Thymus (tissue), 14 donors: ENCODE results near the gene GP2. TPM values are rescaled to one million over a fixed set of nuclear protein-coding genes. Genes with fewer than 3 reads are reported as not detected.

ENCODE experiments used
- DNase-seq, 9 donors: peaks; one replicate each; pipeline ENCODE4 v3.0.0-alpha.2; 2013; ENCODE audit warnings: low spot score in 9 of 9, low read depth in 6 of 9, missing footprints in 1 of 9
- H3K27ac ChIP-seq, 2 donors: one replicate each; pipeline ENCODE4 v1.5.1; 2013; ENCODE audit warnings: control low read depth in 1 of 2, low read depth in 1 of 2, low read length in 1 of 2, mild to moderate bottlenecking in 1 of 2, moderate library complexity in 1 of 2
- H3K27me3 ChIP-seq, 2 donors: one replicate each; pipeline ENCODE4 v1.5.1; 2013; ENCODE audit warnings: low read length in 1 of 2; ENCODE audit not compliant: control insufficient read depth in 2 of 2, insufficient read depth in 1 of 2
- H3K36me3 ChIP-seq, 2 donors: one replicate each; pipeline ENCODE4 v1.5.1; 2013; ENCODE audit warnings: low read length in 1 of 2, mild to moderate bottlenecking in 1 of 2, moderate library complexity in 1 of 2; ENCODE audit not compliant: control insufficient read depth in 2 of 2, insufficient read depth in 2 of 2
- H3K4me1 ChIP-seq, 2 donors: one replicate each; pipeline ENCODE4 v1.5.1; 2013; ENCODE audit warnings: low read length in 2 of 2; ENCODE audit not compliant: control insufficient read depth in 2 of 2, insufficient read depth in 2 of 2
- H3K4me3 ChIP-seq, 2 donors: one replicate each; pipeline ENCODE4 v1.5.1; 2013; ENCODE audit warnings: low read length in 2 of 2, control low read depth in 1 of 2, mild to moderate bottlenecking in 1 of 2
- H3K9me3 ChIP-seq, 2 donors: one replicate each; pipeline ENCODE4 v1.5.1; 2013; ENCODE audit warnings: low read length in 1 of 2, mild to moderate bottlenecking in 1 of 2; ENCODE audit not compliant: control insufficient read depth in 2 of 2, insufficient read depth in 1 of 2
- WGBS: extraction: QIAGEN DNeasy Blood & Tissue Kit; methylation state at CpG from one replicate; pipeline ENCODE4 v1.1.7; 2013; 5-methylcytosine and 5-hydroxymethylcytosine counted together
- long read RNA-seq, 10 donors: transcript quantifications; one replicate each; lab custom pipeline, GENCODE V29; 2026
- polyA plus RNA-seq: library from polyadenylated mRNA; stranded (reverse); fragments of 200-250 nt; gene quantifications from one replicate; pipeline ENCODE4 v1.2.3, GENCODE V29; 2013
- total RNA-seq: library from RNA; stranded (reverse); fragments of 120-200 nt; gene quantifications from one replicate; pipeline ENCODE4 v1.2.4, GENCODE V29; 2013
- donor health status: healthy.

GP2 gene
- 0.09 TPM for total RNA-seq
- polyA plus RNA-seq, result 0.94 TPM
- long read RNA-seq, donor 1, result 0 reads
- long read RNA-seq, donor 2, result 0 reads
- long read RNA-seq, donor 3, result 0 reads
- long read RNA-seq, donor 4, result 0 reads
- long read RNA-seq, donor 5, result 0 reads
- long read RNA-seq, donor 6, result 0 reads
- long read RNA-seq, donor 7, result 0 reads
- long read RNA-seq, donor 8, result 0 reads
- long read RNA-seq, donor 9, result 0 reads
- long read RNA-seq, donor 10, result 0 reads

DNA sequence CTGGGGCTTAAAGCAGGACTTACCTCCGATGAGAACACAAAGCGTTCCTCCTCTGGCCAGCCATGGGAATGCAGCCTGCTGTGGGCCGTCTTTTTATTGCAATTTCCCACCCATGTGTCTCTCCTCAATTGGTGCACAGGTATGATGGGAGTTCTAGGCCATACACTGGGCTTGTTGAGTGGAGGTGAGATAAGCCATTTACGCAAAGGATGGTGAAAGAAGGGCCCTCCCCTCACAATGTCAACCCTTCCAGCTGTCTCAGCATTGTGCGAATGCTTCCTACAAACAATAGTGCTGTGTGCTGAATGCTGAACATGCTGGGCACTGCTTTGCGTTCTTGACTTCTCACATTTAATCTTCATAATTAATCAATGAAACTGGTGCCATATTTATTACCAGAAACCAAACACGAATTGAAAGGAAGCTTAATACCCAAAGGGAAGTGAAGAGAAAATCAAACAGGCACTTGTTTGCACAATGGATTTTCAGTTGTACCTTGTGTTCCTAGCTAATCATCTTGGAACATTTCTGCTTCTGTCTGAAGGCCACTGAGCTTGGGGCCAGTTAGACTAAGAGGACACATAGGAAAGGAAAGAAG is at the start of gene GP2:
TSS of gene GP2 (minus strand) at position 70 of the 598 bp plus-strand sequence. CDS start 1,082 bp downstream, outside the sequence.
- 87% methylated on average over 7 of the region's 7 CpGs for WGBS
- Histone ChIP-seq H3K36me3 (no peaks in the 10 kb centered on the region), H3K4me3 (no peak within 1 kb of the TSS), H3K27me3 (no peaks in the 10 kb centered on the region), H3K4me1 (no peaks in the 10 kb centered on the region), H3K27ac (no peak within 1 kb of the TSS), H3K9me3 (no peaks in the 10 kb centered on the region)
- DNase-seq, result no peak

DNA sequence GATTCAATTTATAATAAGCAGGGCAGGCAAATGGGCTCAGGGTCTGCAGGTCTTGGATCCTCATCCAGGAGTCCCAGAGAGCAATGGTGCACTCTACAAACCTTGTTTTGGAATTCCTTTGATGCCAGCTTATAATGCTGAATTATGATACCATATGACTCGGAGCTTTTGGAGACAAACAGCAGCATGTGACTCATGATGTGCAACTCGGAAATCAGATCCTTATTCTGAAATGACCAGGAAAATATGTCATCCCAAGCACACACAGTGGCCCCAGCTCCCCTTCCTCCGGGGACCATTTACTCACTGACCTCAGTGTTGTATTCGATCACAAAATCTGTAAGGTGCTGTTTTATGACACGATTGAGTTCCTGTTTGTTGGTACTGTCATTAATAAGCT is 45.4 kb upstream of the GP2 start:
- WGBS, result 90% methylated on average over 5 of the region's 5 CpGs
- no peaks in the 10 kb centered on the region for H3K9me3 ChIP-seq

DNA sequence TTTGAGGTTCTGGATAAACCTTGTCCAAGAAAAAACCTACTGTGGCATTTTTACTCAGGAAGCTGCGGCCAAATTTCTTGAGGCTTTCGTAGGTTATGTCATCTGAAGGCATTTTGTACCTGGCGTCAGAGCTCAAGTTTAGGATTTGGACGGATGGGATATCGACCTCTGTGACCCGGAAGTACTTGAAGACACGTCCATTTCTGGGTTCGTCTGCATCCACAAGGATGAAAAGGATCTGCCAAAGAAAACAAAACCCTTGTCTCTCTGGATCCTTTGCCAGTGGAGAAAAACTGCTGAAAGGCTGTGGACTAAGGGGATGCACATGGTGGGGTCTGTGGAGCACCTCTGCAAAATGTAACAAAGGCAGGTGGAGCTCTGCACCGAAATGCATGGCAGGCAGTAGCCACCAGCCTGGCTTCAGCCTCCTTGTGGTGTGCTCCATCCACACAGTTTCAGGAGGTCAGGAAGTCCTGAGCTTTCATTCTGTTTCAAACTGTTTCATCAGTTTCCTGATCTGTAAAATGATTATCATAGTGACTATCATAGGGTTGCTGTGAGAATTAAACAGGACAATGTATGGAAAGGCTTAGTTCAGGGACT is 42.2 kb upstream of the GP2 start:
- 88% methylated on average over 9 of the region's 9 CpGs for WGBS
- DNase-seq, result no peak
- no peak overlapping the region for H3K4me3 ChIP-seq
- no peaks in the 10 kb centered on the region for H3K9me3 ChIP-seq
- no peaks in the 10 kb centered on the region for H3K27me3 ChIP-seq
- no peaks in the 10 kb centered on the region for H3K4me1 ChIP-seq
- no peak overlapping the region for H3K27ac ChIP-seq
- H3K36me3 ChIP-seq, result no peaks in the 10 kb centered on the region

More for the DNA sequence above, 45.4 kb upstream of the GP2 start:
- no peaks in the 10 kb centered on the region for H3K36me3 ChIP-seq
- no peaks in the 10 kb centered on the region for H3K4me1 ChIP-seq
- no peak for DNase-seq
- no peak overlapping the region for H3K4me3 ChIP-seq
- no peak overlapping the region for H3K27ac ChIP-seq
- no peaks in the 10 kb centered on the region for H3K27me3 ChIP-seq

DNA sequence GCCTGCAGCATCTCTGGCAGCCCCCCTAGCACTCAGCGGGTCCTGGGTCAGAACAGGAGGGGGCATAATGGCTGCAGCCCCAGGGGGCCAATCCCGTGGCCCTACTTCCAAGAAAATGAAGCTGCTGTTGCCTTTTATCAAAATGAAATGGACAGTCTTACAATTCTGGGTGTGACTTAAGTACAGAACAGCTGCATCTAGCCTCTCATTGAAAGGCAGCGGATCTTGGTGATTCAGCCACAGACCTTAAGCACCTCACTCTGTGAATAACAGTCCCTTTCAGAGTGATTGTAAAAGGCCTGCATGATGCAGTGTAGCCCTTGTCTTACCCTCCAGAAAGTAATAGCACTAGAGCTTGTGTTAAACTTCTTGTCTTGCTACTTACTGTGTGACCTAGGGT is 36.7 kb upstream of the GP2 start:
- H3K27ac ChIP-seq, result no peak overlapping the region
- DNase-seq, result no peak
- no peaks in the 10 kb centered on the region for H3K27me3 ChIP-seq
- H3K9me3 ChIP-seq, result no peaks in the 10 kb centered on the region
- no peaks in the 10 kb centered on the region for H3K36me3 ChIP-seq
- WGBS, result 83% methylated on average over 3 of the region's 3 CpGs
- no peak overlapping the region for H3K4me3 ChIP-seq
- no peaks in the 10 kb centered on the region for H3K4me1 ChIP-seq

DNA sequence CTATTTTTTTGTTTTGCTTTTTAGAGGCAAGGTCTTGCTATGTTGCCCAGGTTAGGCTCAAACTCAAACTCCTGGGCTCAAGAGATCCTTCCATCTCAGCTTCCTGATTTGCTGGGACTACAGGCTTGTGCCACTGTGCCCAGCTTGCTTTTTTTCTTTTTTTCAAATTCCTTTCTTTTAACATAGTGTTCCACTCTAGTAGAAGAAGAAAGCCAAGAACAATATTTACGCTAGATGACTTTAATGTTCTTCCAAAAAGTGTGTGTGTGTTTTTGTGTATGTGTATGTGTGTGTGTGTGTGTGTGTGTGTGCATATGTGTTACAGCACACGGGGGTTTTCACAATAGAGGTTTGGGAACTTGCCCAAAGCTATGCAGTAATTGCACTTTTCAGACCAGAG is 35.9 kb upstream of the GP2 start:
- Histone ChIP-seq H3K4me1 (no peaks in the 10 kb centered on the region), H3K4me3 (no peak overlapping the region), H3K27me3 (no peaks in the 10 kb centered on the region), H3K9me3 (no peaks in the 10 kb centered on the region), H3K27ac (no peak overlapping the region), H3K36me3 (no peaks in the 10 kb centered on the region)
- no peak for DNase-seq
- WGBS, result 83% methylated on average over 2 of the region's 2 CpGs

DNA sequence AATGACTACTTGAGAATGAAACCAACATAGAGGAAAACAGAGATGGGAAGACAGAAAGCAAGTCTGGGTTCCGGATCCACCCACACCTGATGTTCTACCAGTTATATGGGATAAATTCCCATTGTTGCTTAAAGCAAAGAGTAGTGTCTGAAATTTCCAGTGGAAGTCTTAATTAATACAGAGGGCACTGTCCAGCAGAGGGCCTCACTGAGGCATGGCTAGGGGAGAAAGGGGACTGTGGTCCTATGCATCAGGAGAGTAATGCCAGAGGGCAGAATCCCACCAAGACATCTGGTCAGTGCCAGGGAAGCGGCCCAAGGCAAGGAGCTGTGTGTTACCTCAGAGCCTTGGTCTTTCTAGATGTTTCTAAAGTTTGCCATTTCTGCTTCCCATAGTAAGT is 32.7 kb upstream of the GP2 start:
- H3K4me3 ChIP-seq, result no peak overlapping the region
- no peaks in the 10 kb centered on the region for H3K27me3 ChIP-seq
- WGBS, result 60% methylated on average over 2 of the region's 2 CpGs
- no peak overlapping the region for H3K27ac ChIP-seq
- no peak for DNase-seq
- H3K9me3 ChIP-seq, result no peaks in the 10 kb centered on the region
- H3K36me3 ChIP-seq, result no peaks in the 10 kb centered on the region
- H3K4me1 ChIP-seq, result no peaks in the 10 kb centered on the region

DNA sequence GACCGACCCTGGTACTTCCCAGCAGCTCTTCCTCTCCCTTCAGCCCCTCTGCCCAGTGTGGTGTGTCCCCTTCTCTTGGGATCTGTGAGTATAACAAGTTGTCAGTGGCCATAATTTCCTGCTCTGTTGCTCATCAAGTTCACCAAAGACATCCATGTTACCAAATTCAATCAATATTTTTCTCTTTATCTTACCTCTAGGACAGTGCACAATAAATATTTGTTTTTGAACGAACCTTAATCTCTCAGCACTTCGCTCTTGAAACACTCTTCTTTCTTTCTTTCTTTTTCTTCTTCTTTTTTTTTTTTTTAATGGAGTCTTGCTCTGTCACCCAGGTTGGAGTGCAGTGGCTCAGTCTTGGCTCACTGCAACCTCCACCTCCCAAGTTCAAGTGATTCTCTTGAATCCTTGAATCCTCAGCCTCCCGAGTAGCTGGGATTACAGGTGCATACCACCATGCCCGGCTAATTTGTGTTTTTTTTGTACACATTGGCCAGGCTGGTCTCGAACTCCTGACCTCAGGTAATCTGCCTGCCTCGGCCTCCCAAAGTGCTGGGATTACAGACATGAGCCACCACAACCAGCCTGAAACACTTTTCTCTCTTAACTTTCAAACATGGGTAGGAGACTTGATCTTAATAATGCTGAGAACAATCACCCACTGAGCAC is 27.9 kb upstream of the GP2 start:
- Histone ChIP-seq H3K4me1 (no peaks in the 10 kb centered on the region), H3K27ac (no peak overlapping the region), H3K27me3 (no peaks in the 10 kb centered on the region), H3K9me3 (no peaks in the 10 kb centered on the region), H3K36me3 (no peaks in the 10 kb centered on the region), H3K4me3 (no peak overlapping the region)
- WGBS, result 79% methylated on average over 7 of the region's 7 CpGs
- DNase-seq, result no peak

DNA sequence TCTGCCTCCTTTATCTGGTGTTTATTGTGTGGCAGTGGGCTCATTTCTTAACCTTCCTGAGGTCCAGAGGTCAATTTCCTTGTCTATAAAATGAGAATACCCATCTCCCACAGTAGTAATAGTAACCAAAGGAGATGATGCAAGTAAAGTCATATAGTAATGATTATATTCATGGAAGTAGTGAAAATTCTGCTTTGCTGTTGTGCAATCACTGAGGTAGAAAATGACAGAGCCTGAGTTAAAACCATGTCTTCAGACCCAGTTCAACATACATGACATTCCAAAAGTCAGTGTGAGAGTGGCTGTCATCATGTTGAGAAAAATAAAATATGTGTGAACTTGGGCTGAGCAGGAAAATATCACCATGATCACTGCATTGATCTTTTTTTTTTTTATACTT is 26.1 kb upstream of the GP2 start:
- H3K9me3 ChIP-seq, result no peaks in the 10 kb centered on the region
- H3K36me3 ChIP-seq, result no peaks in the 10 kb centered on the region
- no peak for DNase-seq
- no peak overlapping the region for H3K4me3 ChIP-seq
- H3K27me3 ChIP-seq, result peaks cover 0 to 2% of the 10 kb centered on the region in 2 donors
- no peaks in the 10 kb centered on the region for H3K4me1 ChIP-seq
- no peak overlapping the region for H3K27ac ChIP-seq

DNA sequence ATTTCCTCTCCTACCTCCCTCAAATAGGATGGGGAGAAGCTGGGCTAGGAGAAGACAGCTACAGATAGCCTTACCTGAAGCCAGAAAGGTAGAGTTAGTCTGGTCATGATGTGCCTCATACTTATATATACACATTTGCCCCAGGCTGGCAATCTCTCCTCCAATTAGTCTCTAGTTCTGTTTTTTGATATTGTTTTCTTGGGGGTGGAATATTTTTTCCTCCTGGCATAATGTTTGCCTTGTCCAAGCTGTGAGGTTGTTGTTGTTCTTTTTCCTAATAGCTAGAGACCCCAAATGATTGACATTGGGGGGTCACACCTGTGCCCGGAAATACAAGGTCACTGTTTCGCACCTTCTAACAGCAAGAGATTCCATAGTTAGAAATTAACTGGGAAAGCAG is 25.3 kb upstream of the GP2 start, which contains the start of gene UMOD:
TSS of gene UMOD (minus strand) at position 101 of the 400 bp plus-strand sequence. CDS start 1,978 bp downstream, outside the sequence.
- 94% methylated on average over 2 of the region's 2 CpGs for WGBS

More for the DNA sequence above, 25.3 kb upstream of the GP2 start, which contains the start of gene UMOD:
- Histone ChIP-seq H3K36me3 (no peaks in the 10 kb centered on the region), H3K9me3 (no peaks in the 10 kb centered on the region), H3K4me3 (no peak within 1 kb of the TSS), H3K27ac (no peak within 1 kb of the TSS), H3K4me1 (no peaks in the 10 kb centered on the region), H3K27me3 (peaks cover 0 to 3% of the 10 kb centered on the region in 2 donors)
- no peak for DNase-seq
